Stimulated activated CD8-positive, alpha-beta memory T cell treated with anti-CD3 and anti-CD28 coated beads, Interleukin-15, amount 100 ng/mL, for 4 hours (primary cell): Measurements from ENCODE around the gene DBET.
"Not testable (repeated sequence)": the region's sequence is repeated elsewhere in the genome, so short reads cannot be mapped to it uniquely, and the experiment has no call there.

ENCODE experiments used
- DNase-seq, 2 donors: peaks; one replicate each; pipeline ENCODE4 v3.0.0-alpha.2; 2020; ENCODE audit warnings: low read depth in 2 of 2

Gene DBET

DNA sequence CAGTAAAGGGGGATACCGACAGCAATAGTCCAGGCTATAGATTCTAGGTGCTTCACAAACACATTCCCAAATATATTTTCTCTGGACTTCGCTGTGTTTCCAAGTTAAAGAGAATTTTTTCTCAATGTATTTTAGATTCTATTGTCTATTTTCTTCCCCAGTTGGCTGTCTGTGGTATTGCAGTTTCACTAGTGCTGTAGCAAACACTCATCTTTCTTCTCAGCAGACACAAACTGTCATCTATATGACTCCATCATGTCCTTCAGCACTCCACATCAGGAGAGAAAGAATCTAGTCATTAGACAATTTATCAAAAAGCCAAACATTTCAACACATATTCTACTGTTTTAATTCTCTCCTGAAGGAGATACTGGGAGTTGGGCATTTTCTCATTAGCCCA, at the start of gene DBET:
Gene DBET (plus strand): TSS at position 161 of the 400 bp plus-strand sequence.
- DNase-seq: not testable (repeated sequence)

DNA sequence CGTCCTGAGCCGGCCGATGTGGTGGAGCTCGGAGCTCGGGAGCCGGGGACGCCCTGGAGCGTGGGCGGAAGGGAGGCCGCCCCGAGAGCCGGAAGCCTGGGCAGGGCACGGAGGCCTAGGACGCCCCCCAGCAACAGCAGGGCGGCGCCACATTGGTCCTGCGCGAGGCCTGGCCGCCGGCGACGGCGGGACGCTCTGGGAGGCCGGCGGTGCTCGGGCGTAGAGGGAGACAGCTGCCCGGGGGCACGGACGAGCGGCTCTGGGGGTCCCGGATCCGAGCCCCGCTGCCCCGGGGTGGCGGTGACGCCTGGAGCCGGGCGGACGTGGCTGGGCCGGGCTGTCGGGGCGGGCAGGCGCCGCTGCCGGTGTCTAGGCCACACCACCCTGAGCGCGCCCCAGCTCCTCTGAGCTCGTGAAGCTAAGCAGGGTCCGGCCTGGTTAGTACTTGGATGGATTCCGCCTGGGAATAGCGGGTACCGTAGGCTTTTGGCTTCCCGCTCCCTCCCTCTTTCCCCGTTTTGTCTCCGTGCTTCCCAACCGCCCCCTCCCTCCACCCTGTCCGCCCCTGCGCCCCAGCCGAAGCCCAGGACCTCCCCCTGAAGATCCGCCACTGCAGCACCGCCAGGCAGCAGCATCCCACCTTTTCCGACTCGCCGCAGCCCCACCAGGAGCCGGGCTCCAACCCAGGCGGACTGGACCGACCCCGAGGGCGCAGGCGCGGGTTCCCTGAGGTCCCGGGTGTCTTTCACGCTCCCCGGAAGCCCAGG, 49.3 kb upstream of the DBET start:
- no peak for DNase-seq

DNA sequence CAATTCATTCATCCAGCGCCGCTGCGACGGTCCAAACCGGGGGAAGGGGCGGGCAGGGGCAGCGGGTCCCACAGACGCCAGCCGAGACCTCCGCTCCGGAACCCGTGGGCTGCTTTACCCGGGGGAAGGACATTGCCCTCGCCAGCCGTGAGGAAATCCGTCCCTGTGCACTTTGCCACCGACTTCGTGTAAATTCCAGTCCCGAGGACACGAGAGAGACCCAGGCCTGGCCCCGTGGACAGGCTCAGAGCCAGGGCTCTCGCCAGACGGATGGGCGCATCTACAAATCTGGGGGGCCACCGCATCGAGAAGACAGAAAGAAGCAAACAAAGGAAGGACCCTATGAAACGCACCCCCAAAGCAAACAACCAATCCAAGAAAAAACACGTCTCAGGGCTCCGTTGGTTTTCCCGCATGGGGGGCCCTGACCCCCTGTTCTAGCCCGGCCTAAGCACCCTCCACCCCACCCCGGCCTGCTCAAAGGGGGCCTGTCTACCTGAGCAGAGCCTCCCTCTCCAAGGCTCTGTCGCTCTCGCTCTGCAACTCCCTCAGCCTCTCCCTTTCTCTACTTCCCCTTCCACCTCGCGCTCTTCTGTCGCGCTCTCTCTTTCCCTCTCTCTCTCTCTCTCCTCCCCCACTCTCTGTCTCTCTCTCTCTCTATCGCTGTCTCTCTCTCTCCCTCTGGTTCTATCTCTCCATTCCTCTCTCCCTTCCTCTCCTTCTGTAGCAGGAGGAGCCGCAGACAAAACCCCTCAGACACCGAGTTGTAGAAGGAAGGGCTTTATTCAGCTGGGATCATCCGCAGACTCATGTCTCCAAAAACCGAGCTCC, 48.5 kb upstream of the DBET start:
- DNase-seq: no peak

DNA sequence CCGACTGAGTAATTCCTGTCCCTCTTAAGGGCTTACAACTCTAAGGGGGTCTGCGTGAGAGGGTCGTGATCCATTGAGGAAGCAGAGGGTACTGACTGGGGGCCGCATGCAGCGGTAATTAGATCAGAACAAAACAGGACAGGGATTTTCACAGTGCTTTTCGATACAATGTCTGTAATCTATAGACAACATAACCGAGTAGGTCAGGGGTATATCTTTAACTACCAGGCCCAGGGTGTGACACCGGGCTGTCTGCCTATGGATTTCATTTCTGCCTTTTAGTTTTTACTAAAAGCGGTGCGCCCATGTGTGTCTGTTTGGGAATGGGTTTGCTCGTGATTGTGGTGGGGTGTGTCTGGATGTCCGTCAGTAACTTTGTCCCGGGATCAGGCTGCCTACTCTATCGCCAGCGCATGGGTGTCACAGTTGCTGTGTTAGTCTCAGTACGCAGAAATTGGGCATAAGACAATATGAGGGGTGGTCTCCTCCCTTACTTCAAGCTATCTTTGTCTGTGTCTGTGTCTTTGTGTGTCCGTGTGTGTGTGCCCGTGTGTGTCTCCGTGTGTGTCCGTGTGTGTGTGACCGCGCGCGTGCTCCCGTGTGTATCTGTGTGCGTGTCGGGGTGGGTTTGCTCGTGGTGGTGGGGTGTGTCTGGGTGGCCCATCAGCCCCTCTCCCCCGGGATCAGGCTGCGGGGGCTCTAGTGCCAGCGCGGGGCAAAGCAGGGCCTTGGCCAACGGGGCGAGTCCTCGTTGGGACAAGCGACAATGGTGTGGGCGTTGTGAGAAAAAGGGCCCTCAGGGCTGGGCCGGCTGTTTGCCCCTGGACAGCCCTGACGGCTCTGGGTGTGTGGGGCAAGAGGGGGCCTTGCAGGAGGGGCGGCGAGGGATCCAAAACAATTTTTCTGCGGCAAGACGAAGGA, 47.7 kb upstream of the DBET start:
- no peak for DNase-seq

DNA sequence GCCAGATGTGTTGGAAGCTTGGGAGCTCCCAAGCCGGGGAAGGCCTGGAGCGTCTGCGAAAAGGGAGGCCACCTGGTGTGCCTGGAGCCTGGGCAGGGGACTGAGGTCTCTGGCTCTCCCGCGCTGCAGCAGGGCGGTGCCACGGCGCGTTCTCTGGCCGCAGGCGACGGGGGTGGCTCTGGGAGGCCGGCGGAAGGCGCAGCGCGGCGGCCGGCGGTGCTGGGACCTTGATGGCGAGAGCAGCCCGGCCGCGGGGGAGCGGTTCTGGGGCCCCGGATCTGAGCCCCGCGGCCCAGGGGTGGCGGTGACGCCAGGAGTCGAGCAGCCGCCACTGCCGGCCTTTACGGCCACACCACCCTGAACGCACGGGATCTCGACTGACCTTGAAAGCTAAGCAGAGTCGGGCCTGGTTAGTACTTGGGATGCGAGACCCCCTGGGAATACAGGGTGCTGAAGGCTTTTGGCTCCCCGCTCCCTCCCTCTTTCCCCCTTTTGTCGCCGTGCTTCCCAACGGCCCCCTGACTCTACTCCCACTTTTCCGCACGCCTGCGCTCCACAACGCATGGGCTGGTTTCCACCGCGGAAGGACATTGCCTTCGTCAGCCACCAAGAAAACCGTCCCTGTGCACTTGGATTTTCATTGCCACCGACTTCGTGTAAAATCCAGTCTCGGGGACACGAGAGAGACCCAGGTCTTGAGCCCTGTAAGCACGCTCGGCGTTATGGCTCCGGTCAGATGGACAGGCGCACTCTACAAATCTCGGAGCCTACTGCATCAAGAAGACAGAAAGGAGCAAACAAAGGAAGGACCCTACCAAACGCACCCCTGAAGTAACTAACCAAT, 46.7 kb upstream of the DBET start:
- no peak for DNase-seq

DNA sequence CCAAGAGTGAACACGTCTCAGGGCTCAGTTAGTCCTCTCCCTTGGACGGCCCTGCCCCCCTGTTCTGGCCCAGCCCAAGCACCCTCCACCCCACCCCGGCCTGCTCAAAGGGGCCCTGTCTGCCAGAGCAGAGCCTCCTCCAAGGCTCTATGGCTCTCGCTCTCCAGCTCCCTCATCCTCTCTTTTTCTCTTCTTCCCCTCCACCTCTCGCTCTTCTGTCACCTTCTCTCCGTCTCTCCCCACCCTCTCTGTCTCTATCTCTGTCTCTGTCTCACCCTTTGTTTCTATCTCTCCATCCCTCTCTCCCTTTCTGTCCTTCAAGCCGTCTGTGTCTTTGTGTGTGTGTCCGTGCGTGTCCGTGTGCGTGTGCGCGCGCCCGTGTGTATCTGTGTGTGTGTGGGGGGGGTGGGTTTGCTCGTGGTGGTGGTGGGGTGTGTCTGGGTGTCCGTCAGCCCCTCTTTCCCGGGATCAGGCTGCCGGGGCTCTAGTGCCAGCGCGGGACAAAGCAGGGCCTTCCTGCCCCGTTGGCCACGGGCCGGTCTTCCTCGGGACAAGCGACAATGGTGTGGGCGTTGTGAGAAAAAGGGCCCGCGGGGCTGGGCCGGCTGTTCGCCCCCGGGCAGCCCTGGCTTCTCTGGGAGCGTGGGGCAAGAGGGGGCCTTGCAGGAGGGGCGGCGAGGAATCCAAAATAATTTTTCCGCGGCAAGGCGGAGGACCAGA, 45.9 kb upstream of the DBET start:
- DNase-seq: no peak

DNA sequence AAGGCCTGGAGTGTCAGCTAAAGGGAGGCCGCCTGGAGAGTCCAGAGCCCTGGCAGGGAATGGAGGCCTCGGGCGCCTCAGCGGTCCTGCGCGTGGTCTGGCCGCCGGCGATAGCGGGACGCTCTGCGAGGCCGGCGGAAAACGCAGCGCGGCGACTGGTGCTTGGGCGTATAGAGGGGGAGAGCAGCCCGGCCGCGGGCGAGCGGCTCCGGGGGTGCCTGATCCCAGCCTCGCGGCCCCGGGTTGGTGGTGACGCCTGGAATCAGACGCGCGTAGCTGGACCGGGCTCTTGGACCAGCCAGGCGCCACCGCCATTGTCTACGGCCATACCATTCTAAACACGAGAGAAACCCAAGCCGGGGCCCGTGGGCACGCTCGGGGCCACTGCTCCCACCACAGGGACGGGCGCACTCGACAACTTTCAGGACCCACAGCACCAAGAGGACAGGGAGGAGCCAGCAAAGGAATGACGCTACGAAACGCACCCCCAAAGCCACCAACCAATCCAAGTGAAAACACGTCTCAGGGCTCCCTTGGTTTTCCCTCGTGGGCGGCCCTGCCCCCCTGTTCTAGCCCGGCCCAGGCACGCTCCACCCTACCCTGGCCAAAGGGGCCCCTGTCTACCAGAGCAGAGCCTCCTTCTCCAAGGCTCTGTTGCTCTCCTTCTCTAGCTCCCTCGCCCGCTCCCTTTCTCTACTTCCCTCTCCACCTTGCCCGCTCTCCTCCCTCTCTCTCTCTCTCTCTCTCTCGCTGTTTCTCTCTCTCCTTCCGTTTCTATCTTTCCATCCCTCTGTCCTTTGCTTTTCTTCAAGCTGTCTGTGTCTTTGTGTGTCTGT, 45.1 kb upstream of the DBET start:
- DNase-seq: no peak

DNA sequence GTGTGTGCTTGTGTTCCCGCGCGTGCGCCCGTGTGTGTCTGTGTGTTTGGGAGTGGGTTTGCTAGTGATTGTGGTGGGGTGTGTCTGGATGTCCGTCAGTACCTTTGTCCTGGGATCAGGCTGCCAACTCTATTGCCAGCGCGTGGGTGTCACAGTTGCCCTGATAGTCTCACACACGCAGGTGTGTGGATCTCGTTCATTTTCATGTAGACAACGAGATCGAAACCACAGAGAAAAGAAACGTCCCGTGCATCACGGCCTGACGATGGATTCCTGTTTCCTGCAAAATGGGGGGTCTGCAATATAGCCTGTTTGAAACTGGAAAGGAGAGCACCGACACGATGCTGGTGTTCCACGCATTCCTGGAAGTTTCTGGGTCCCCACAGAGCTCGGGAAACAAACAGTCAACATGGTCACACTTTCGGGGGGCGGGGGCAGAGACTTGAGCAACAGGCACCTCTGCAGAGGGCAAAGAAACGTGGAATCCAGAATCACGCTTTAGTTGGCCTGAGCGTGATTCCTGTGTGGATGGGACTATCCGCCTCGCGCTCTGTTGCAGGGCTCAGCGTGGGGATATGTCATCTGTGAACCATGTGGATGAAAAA, 44.3 kb upstream of the DBET start:
- not testable (repeated sequence) for DNase-seq

DNA sequence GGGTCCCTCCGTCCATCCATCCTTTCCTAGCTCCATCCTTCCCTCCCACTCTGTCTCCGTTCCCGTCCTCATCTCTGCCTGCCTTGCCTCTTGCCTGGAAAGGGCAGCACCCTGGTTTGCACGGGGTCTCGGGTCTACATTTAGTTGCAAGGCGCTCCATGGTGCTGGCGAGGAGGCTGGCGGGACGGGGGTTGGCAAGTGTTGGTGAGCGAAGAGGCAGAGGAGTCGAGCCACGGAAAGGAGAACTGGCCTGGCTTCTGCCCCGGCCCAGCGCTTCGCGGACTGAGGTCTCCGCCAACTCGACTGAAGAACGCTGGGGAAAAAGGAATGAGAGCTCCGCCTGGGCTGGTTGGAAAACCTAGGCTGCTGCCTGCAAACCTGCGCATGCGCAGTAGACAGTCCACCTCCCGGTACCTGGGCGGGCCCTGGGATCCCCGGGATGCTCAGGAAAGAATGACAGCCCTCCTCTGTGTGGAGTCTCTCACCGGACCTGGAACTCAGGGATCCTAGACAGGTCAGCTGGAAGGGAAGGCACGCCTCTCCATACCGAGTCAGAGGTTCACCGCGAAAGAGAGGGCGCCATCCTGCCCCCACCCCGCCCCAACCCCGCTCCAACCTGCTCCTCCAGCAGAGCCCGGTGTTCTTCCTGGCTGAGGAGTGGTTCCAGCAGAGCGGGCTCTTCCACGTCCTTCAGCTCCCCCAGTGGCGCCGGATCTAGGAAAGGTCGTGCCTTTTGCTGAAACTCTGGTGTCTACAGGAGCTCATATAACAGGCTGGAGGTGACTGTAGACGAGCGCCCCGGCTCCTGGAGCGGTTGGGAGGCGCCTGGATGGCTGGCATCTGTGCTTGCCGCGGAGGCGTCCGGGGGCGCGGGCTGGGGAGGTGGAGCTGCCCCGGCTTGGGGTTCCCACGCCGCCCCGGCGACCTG, 43.2 kb upstream of the DBET start:
- DNase-seq: no peak

DNA sequence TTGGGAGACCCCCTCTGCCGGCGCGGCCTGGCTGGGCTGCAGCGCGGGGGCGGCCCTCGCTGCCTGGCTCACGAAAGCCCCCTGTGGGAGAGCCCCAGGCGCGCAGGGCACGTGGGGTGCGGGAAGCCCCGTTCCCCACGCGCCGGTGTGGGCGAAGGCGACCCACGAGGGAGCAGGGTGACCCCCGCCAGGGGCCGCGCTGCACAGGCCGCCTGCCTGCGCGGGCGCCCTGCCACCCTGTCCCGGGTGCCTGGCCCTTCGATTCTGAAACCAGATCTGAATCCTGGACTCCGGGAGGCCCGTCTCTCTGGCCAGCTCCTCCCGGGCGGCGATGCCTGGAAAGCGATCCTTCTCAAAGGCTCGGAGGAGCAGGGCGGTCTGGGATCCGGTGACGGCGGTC, 42.3 kb upstream of the DBET start:
- not testable (repeated sequence) for DNase-seq

DNA sequence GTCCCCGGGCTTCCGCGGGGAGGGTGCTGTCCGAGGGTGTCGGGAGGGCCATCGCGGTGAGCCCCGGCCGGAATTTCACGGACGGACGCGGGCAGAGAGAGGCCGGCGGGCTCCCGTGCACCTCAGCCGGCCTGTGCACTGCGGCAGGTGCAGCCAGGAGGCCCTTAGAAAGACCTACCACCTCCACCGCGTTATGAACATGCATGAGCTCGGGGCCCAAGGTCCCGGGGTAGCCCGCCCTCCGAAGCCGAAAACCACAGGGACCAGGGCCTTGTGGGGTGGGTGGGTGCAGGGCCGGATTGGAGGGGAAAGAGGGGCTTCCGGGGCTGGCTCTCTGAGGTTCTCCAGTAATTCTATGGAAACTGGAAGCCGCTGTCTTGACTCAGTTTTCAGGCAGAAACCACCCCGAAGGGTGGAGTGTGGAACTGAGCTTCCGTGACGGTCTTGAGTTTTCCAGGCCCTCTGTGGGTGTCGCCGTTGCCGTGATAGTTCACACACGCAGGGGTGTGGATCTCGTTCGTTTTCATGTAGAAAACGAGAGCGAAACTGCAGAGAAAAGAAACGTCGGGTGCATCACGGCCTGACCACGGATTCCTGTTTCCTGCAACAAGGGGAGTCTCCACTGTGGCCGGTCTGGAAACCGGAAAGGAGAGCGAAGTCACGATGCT, 41.6 kb upstream of the DBET start:
- DNase-seq: not testable (repeated sequence)

DNA sequence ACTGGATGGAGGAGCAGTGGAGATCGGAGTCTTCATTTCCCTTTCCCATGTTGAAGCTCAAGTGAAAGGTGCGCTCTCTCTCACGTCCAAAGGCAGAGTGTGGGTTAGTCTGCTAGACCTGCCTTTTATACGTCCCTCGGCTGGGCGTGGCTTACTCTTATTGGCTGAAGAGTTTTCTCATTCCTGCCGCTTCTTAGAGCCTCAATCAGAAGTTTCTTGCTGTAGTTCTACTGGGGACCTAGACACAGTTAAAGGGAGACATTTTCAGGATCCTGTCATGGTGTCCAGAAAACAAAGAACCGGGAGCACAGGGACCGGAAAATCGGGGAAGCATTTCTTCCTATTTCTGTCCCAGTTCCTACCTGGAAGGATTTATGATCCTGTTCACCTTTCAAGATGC, 37.1 kb upstream of the DBET start, which contains the start of gene FRG2:
Gene FRG2 (minus strand): TSS at position 101 of the 400 bp plus-strand sequence. CDS start 52 bp downstream, at position 49.
- DNase-seq: not testable (repeated sequence)

DNA sequence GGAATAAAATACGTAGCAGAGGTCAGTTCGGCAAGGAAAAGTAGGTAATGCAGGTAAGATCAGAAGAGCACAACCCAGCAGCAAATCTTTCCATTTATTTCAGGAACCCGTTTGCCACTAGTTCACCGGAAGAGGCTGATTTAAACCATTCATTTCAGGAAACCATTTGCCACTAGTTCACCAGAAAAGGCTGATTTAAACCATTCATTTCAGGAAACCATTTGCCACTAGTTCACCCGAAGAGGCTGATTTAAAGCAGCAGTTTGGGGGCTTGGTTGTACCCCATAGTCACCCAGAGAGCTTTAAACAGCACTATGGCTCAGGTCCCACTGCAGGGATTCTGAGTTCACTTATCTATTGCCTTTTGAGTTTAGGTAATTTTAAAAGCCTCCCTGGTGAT, 33.0 kb upstream of the DBET start:
- DNase-seq: not testable (repeated sequence)

DNA sequence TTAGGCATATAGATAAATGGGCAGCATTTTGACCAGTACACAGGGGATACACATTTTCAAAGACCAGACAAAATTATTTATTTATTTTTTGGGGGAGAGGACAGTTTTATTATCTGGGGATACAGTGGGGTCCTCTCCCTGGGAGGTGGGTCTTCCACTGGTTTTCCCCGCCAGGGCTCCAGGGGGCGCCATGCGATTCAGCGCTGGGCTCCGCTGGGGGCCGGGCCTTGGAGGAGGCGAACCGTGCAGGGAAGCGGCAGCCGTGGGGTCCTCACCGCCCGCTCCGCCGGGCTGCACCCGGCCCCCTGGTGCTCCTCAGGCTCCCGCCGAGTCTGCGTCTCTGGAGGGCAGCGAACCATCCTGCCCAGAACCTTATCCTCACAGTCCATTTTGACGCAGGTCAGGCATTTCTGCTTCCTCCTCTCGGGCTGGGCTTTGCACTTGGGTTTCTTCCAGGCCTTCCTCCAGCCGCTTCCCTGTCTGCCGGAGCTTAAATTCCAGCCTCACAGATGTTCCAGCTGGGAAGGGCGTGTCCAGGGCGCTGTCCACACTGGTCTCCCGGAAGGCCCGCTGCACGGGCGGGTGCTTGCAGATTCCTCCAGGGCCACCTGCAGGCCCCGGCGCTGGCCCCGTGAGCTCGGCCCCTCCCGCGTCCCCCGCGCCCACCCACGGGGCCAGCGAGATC, 26.5 kb upstream of the DBET start:
- DNase-seq: not testable (repeated sequence)

DNA sequence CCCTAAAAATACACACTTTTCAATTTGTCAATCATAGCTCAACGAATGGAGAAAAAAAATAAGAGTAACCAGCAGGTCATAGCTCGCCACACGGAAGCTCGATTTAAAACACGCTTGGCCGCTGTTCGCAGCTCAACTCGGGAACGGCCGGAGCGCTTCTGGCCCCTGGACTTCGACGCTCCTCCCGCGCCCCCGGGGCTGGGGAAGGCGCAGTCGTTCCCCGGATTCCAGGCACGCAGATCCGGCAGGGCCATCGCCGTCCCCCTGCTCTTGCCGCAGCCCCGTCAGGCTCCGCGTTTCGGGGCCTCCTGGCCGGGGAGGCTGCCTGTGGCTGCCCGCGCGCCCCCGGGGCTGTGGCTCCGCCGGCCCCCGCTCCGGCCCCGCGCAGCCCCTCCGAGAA, 23.4 kb upstream of the DBET start:
- not testable (repeated sequence) for DNase-seq

DNA sequence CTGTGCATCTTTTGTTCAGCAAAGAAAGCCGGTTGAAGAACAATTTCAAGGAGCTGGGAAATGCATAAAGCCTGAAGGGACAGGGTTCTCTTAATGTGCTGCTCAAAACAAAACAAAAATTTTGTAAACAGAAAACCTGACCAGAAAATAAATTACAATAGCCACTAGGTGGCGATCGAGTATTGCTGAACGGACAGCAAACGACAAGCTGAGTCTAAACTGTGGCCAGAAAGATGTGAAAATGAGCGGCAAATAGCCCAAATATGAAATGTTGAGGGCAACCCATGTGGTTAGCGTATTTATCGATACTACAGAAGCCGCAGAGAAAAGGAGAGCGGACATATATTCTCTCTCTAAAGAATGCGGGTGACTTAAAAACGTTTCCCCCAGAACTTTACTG, 16.7 kb upstream of the DBET start:
- not testable (repeated sequence) for DNase-seq
